ENCODE measurements around the gene SRRD.

GRCh38 chr22:26443901-26444690 is 39.6 kb upstream of the SRRD start:
- TF ChIP-seq POLR2A (IDR thresholded peaks at IDR 0.05; ENCODE audit: low read depth, low read length) (no peak), TAF1 (IDR thresholded peaks at IDR 0.05; ENCODE audit: borderline replicate concordance, low read depth, low read length) (no peak), POLR2AphosphoS5 (IDR thresholded peaks at IDR 0.05; ENCODE audit: low read depth, low read length) (no peak)
